ACHN (cell line): ENCODE results near the gene CCDC73.
"Not testable (repeated sequence)": the region's sequence is repeated elsewhere in the genome, so short reads cannot be mapped to it uniquely, and the experiment has no call there.

ENCODE experiments used
- DNase-seq: peaks from one replicate; pipeline ENCODE4 v3.0.0-alpha.2; 2015
- in situ Hi-C: cut with HindIII; loops from 2 replicates; pipeline ENCODE4 v1.10.0; 2017; ENCODE audit warnings: low sequenced_read_pairs, low pct_ligation_motif_present, low pct_unique_long_range_greater_than_20kb

CCDC73 gene

GRCh38 chr11:32817852-32818183 lies 23.4 kb upstream of the CCDC73 start:
- no peak for DNase-seq
- in situ Hi-C loops: no loop called here

GRCh38 chr11:32817181-32817851 lies 22.9 kb upstream of the CCDC73 start:
- DNase-seq: no peak
- in situ Hi-C loops: no loop called here

GRCh38 chr11:32809313-32809712 lies 14.9 kb upstream of the CCDC73 start:
- peak; percentile 64 for DNase-seq
- in situ Hi-C loops: no loop called here

- DNase-seq: no peak
- in situ Hi-C loops: no loop called here
Observed at GRCh38 chr11:32796425-32796824, 2.0 kb upstream of the CCDC73 start.

- in situ Hi-C loops: no loop called here
- DNase-seq: peak; percentile 55
Observed at GRCh38 chr11:32792948-32793475, 1.4 kb downstream of the CCDC73 start.

- peak; percentile 4 for DNase-seq
- in situ Hi-C loops: no loop called here
Observed at GRCh38 chr11:32792111-32792947, 2.1 kb downstream of the CCDC73 start.

- no peak for DNase-seq
- in situ Hi-C loops: no loop called here
Observed at GRCh38 chr11:32790916-32791315, 3.5 kb downstream of the CCDC73 start.

- in situ Hi-C loops: no loop called here
- DNase-seq: no peak
Observed at GRCh38 chr11:32786811-32787210, 7.7 kb downstream of the CCDC73 start.

- no peak for DNase-seq
- in situ Hi-C loops: no loop called here
Observed at GRCh38 chr11:32785262-32785661, 9.2 kb downstream of the CCDC73 start.

GRCh38 chr11:32781721-32782120 lies 12.7 kb downstream of the CCDC73 start:
- no peak for DNase-seq
- in situ Hi-C loops: no loop called here

GRCh38 chr11:32780839-32781238 lies 13.6 kb downstream of the CCDC73 start:
- in situ Hi-C loops, DNase-seq: not testable (repeated sequence)

- in situ Hi-C loops: no loop called here
- no peak for DNase-seq
Observed at GRCh38 chr11:32779136-32779535, 15.3 kb downstream of the CCDC73 start.

- in situ Hi-C loops: no loop called here
- peak; percentile 5 for DNase-seq
Observed at GRCh38 chr11:32775908-32776307, 18.6 kb downstream of the CCDC73 start.

GRCh38 chr11:32774081-32774480 lies 20.4 kb downstream of the CCDC73 start:
- in situ Hi-C loops: no loop called here
- DNase-seq: no peak

GRCh38 chr11:32772731-32773130 lies 21.7 kb downstream of the CCDC73 start:
- in situ Hi-C loops: no loop called here
- no peak for DNase-seq

- DNase-seq, in situ Hi-C loops: not testable (repeated sequence)
Observed at GRCh38 chr11:32761774-32762173, 32.7 kb downstream of the CCDC73 start.

- no peak for DNase-seq
- in situ Hi-C loops: no loop called here
Observed at GRCh38 chr11:32758291-32758690, 36.2 kb downstream of the CCDC73 start.

GRCh38 chr11:32753181-32753580 lies 41.3 kb downstream of the CCDC73 start:
- DNase-seq, in situ Hi-C loops: not testable (repeated sequence)

GRCh38 chr11:32752001-32752400 lies 42.5 kb downstream of the CCDC73 start:
- DNase-seq: no peak
- in situ Hi-C loops: no loop called here

GRCh38 chr11:32751381-32751780 lies 43.1 kb downstream of the CCDC73 start:
- no peak for DNase-seq
- in situ Hi-C loops: no loop called here
